Myocyte (in vitro differentiated cells): Measurements from ENCODE around the gene INPP4A. TPM values are rescaled to one million over a fixed set of nuclear protein-coding genes. Genes with fewer than 3 reads are reported as not detected.
"Not testable (repeated sequence)": the region's sequence is repeated elsewhere in the genome, so short reads cannot be mapped to it uniquely, and the experiment has no call there.

Source experiments
- DNase-seq: peaks from one replicate; pipeline ENCODE4 v3.0.0-alpha.2; 2012; ENCODE audit warnings: low read depth
- polyA plus RNA-seq: library from polyadenylated mRNA; unstranded; fragments of >200 nt; gene quantifications from one replicate; pipeline ENCODE4 v1.2.1, GENCODE V29; 2012; ENCODE audit warnings: missing spikeins
- total RNA-seq: library from RNA; depleted of rRNA; stranded (reverse); fragments of >200 nt; gene quantifications from 2 replicates; pipeline ENCODE4 v1.2.3, GENCODE V29; 2014

The INPP4A gene
- 21.7 and 22.0 TPM in 2 replicates for total RNA-seq
- 15.7 TPM for polyA plus RNA-seq

GRCh38 chr2:98444436-98445176 lies at the start of gene INPP4A:
Gene INPP4A, plus strand, starts transcription at chr2:98444858. Its CDS starts 75,191 bp downstream, at chr2:98520049.
- DNase-seq, result peak; percentile 80

DNA sequence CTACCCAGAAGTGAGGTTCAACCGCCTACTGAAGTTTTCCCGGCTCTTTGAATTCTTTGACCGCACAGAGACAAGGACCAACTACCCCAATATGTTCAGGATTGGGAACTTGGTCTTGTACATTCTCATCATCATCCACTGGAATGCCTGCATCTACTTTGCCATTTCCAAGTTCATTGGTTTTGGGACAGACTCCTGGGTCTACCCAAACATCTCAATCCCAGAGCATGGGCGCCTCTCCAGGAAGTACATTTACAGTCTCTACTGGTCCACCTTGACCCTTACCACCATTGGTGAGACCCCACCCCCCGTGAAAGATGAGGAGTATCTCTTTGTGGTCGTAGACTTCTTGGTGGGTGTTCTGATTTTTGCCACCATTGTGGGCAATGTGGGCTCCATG lies 48.7 kb upstream of the INPP4A start:
- DNase-seq, result no peak

DNA sequence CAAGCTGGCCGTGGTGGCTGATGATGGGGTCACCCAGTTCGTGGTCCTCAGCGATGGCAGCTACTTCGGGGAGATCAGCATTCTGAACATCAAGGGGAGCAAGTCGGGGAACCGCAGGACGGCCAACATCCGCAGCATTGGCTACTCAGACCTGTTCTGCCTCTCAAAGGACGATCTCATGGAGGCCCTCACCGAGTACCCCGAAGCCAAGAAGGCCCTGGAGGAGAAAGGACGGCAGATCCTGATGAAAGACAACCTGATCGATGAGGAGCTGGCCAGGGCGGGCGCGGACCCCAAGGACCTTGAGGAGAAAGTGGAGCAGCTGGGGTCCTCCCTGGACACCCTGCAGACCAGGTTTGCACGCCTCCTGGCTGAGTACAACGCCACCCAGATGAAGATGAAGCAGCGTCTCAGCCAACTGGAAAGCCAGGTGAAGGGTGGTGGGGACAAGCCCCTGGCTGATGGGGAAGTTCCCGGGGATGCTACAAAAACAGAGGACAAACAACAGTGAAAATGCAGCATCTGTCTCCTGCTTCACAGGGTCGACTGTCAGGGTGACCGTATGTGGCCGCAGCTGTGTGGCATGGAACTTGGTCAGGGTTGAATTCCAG lies 47.8 kb upstream of the INPP4A start:
- no peak for DNase-seq

DNA sequence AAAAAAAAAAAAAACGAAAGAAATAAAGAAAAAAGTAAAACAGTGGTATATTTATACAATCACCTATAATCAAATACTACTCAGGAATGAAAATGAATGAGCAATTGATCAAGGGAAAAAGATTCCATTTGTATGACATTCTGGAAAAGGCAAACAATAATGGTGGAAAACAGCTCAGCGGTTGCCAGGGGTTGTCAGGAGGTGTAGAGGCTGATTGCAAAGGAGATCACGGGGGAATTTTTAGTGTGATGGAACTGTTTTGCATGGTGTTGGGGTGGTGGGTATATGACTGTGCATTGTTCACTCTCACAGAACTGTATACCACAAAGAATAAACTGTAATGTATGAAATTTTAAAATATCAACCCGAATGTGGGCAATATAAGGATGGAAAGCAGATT lies 45.5 kb upstream of the INPP4A start:
- no peak for DNase-seq

DNA sequence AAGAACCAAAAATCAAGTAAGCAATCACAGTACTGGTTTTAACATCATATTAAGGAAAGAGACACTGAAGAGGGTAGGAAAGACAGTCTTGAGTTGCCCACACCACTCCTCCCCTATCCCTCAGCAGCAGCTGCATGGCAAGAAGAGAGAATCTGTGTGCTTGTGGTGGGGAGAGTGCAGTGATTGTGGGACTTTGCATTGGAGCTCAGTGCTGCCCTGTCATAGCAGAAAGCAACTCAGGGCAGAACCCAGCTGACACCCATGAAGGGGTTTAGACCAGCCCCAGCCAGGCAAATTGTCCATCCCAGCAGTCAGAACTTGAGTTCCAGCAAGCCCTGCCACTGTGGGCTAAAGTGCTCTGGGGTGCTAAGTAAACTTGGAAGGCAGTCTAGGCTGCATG lies 40.8 kb upstream of the INPP4A start:
- peak; percentile 63 for DNase-seq

DNA sequence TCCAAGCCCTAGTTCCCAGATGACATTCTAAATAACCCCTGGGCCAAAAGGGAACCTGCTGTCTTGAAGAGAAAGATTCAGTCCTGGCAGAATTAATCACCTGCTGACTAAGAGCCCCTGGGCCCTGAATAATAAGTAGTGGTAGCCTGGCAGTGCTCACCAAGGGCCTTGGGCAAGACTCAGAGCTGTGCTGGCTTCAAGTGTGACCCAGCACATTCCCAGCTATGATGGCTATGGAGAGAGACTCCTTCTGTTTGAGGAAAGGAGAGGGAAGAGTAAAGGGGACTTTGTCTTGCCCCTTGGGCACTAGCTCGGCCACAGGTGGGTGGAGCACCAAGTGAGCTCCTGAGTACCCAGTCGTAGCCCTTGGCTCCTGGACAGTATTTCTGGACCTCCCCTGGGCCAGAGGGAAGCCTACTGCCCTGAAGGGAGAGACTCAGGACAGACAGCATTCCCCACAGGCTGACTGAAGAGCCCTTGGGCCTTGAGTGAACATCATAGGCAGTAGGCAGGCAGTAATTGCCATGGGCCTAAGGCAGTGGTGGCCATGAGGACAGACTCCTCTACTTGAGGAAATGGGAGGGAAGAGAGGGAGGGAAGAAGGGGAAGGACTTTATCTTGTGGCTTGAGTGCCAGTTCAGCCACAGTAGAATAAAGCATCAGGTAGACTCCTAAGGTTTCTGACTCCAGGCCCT lies 40.0 kb upstream of the INPP4A start:
- no peak for DNase-seq

DNA sequence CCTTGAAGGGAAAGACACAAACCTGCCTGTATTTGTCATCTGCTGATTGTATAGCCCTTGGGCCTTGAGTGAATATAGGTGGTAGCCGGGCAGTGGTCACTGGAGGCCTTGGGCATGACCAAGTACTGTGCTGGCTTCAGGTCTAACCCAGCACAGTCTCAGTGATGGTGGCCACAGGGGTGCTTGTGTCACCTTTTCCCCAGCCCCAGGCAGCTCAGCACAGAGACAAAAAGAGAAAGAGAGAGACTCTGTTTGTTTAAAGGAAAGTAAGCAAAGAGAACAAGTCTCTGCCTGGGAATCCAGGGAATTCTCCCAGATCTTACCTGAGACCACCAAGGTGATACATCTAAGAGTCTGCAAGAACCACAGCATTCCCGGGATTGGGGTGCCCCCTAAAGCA lies 39.4 kb upstream of the INPP4A start:
- no peak for DNase-seq

DNA sequence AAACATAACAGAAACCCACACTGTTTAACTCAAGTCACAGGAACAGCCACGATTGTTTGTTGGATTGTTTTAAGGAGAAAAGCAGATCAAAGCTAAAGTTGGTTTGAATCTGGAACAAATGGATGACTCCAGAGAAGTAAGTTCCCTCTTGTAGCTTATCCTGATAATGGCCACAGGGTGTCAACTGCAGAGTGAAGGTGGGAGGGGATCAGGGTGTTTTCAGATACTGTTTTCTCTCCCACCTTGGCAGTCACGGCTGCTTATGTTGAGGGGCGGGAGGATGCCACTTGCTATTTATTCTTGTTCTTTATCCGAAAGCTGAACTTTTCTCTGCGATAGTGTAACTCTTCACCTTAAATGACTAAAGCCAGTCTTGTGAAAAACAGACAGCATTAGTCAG lies 36.5 kb upstream of the INPP4A start:
- no peak for DNase-seq

GRCh38 chr2:98412751-98413458 lies 31.8 kb upstream of the INPP4A start:
- peak; percentile 71 for DNase-seq

GRCh38 chr2:98414246-98414645 lies 30.4 kb upstream of the INPP4A start:
- DNase-seq, result not testable (repeated sequence)

DNA sequence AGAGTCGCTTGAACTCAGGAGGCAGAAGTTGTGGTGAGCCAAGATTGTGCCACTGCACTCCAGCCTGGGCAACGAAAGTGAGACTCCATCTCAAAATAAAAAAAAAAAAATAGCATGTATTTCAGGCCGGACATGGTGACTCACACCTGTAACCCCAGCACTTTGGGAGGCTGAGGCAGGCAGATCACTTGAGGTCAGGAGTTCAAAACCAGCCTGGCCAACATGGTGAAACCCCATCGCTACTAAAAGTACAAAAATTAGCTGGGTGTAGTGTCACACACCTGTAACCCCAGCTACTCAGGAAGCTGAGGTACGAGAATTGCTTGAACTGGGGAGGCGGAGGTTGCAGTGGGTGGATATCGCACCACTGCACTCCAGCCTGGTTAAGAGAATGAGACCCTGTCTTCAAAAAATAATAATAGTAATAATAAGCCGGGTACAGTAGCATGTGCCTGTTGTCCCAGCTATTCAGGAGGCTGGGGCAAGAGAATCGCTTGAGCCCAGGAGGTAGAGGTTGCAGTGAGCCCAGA lies 28.9 kb upstream of the INPP4A start:
- not testable (repeated sequence) for DNase-seq

GRCh38 chr2:98416383-98417159 lies 28.1 kb upstream of the INPP4A start:
- DNase-seq, result no peak

GRCh38 chr2:98419544-98419943 lies 25.1 kb upstream of the INPP4A start:
- no peak for DNase-seq

- no peak for DNase-seq
Observed at GRCh38 chr2:98419977-98420725, 24.5 kb upstream of the INPP4A start.

GRCh38 chr2:98422449-98422848 lies 22.2 kb upstream of the INPP4A start:
- DNase-seq, result no peak

GRCh38 chr2:98426771-98427170 lies 17.9 kb upstream of the INPP4A start:
- no peak for DNase-seq

GRCh38 chr2:98432145-98432544 lies 12.5 kb upstream of the INPP4A start:
- no peak for DNase-seq

GRCh38 chr2:98433363-98433964 lies 11.2 kb upstream of the INPP4A start:
- DNase-seq, result no peak

DNA sequence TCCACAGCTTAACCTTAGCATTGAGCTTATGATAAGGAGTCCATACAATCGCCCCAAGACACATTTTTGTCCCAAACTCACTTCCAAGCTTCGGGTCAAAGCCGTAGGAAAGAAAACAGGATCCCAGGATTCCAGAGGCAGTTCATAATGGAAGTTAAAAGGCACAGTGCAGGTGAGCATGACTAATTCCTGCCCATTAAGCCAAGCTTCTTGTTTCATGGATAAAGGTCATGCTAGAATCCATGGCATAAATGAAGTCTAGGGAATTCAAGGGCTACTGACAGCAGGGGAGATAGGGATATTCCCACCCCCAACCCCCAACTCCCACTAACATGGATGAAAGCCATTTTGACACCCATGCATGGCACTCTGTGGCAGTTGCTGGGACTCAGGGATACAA lies 10.2 kb upstream of the INPP4A start:
- DNase-seq, result no peak
